Epithelial cell of proximal tubule (primary cell): ENCODE measurements around the gene ZNF518A. TPM values are rescaled to one million over a fixed set of nuclear protein-coding genes. Genes with fewer than 3 reads are reported as not detected.

Experiments
- DNase-seq: peaks from one replicate; pipeline ENCODE4 v3.0.0-alpha.2; 2011; ENCODE audit warnings: low read depth
- H3K4me3 ChIP-seq: 2 replicates; pipeline ENCODE4 v1.5.1; 2011; ENCODE audit warnings: low read depth, mild to moderate bottlenecking, low read length
- CTCF ChIP-seq: conservative IDR thresholded peaks from 2 replicates; pipeline ENCODE4 v1.5.1; 2012; ENCODE audit warnings: low read depth, mild to moderate bottlenecking, low read length
- total RNA-seq: library from RNA; depleted of rRNA; stranded (reverse); fragments of >200 nt; gene quantifications from 2 replicates; pipeline ENCODE4 v1.2.3, GENCODE V29; 2015

Gene ZNF518A
- total RNA-seq, 1 donor from 2014 or later: 9.1 TPM

- no peak overlapping the region for H3K4me3 ChIP-seq
- no peak for DNase-seq
- no peak for TF ChIP-seq CTCF
These were observed 3.0 kb downstream of the ZNF518A start for GRCh38 chr10:96133135-96133534.

- TF ChIP-seq CTCF: no peak
- no peak for DNase-seq
- H3K4me3 ChIP-seq: no peak overlapping the region
These were observed 6.7 kb downstream of the ZNF518A start for GRCh38 chr10:96136810-96137209.

- H3K4me3 ChIP-seq: no peak overlapping the region
- TF ChIP-seq CTCF: no peak
- no peak for DNase-seq
These were observed 7.5 kb downstream of the ZNF518A start for GRCh38 chr10:96137567-96137966.

GRCh38 chr10:96138102-96138501 is 8.0 kb downstream of the ZNF518A start:
- no peak overlapping the region for H3K4me3 ChIP-seq
- TF ChIP-seq CTCF: no peak
- no peak for DNase-seq

- no peak overlapping the region for H3K4me3 ChIP-seq
- no peak for TF ChIP-seq CTCF
- no peak for DNase-seq
These were observed 22.3 kb downstream of the ZNF518A start for GRCh38 chr10:96152437-96152836.

- H3K4me3 ChIP-seq: no peak overlapping the region
- TF ChIP-seq CTCF: no peak
- DNase-seq: no peak
These were observed 23.0 kb downstream of the ZNF518A start for GRCh38 chr10:96153070-96153469.

- TF ChIP-seq CTCF: no peak
- no peak overlapping the region for H3K4me3 ChIP-seq
- no peak for DNase-seq
These were observed 35.6 kb downstream of the ZNF518A start for GRCh38 chr10:96165726-96166125.
